Skin of body (tissue), 2 donors: ENCODE data around the gene ZNF330. TPM values are rescaled to one million over a fixed set of nuclear protein-coding genes. Genes with fewer than 3 reads are reported as not detected.

Experiments
- DNase-seq: peaks from one replicate; lab custom pipeline; 2025; lab: John Stamatoyannopoulos, UW
- total RNA-seq: library from RNA; depleted of rRNA; stranded (reverse); fragments of >200 nt; gene quantifications from one replicate; pipeline ENCODE4 v1.2.3, GENCODE V29; 2014

The ZNF330 gene
- total RNA-seq, 1 donor from 2014 or later: 29.7 TPM

DNA sequence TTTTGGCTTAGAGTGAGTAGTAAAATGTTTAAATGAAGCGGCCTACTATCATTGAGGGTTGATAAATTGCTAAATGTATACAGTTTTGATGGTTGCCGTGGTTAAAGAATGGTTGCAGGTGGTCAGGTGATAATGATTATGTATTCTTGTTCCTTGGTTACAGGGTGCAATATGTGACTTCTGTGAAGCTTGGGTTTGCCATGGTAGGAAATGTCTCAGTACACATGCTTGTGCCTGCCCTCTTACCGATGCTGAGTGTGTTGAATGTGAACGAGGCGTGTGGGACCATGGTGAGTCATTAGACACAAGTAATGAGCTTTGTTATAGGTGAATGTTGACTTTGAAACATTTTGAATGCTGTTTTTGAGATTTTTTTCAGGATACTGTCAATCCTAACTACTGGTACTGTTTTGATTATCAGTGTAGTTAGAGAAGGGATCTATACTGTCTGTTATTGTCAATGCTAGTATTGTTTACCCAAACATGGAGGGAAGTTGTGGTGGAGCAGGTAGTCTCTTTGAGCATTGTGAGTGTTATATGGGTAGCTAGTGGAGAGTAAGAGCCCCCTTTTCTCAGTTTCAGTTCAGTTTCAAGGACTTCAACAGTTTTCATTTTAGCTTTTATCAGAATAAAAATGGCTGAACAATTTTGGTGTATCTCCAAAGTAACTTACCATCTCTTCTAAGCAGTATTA lies 8.9 kb downstream of the ZNF330 start:
- DNase-seq: no peak

DNA sequence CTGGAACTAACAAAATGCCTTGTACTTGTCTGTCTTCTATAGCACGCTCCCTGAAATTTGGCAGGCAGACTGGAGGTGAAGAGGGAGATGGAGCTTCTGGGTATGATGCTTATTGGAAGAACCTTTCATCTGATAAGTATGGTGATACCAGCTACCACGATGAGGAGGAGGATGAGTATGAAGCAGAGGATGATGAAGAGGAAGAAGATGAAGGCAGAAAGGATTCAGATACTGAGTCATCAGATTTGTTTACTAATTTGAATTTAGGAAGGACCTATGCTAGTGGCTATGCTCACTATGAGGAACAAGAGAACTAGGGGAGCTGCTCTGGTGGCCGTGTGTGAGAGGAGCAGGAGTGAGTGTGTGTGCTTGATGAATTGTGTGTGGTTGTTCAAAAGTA lies 13.0 kb downstream of the ZNF330 start:
- DNase-seq: no peak

DNA sequence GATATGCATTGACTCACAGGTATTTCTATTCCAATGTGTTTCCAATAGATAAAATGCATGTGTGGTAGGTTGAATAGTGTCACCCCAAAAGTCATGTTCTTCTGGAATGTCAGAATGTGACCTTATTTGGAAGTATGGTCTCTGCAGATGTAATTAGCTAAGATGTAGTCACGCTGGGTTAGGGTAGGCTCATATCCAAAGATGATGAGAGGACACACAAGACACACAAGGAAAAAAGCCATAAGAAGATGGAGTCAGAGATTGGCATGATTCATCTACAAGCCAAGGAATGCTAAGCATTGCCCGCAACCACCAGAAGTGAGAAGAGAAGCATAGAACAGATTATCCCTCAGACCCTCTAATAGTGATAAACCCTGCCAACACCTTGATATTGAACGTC lies 17.5 kb downstream of the ZNF330 start:
- no peak for DNase-seq

DNA sequence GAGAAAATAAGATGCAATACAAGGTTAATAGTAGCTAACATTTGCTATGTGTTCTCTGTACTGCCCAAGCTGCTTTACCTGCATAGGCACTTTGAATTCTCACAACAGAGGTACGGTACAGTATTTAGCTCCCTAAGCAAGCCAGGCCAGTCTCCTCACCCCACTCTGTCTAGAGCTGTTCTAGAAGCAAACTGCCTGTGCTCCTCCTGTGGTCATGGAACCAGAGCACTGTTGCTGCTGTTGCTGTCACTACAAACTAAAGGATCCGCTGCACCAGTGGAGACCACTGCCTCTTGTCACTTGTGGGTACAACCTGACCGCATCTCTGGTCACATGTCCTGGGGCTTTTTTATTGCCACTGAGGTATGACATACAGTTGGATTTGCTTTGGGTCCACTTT lies 19.6 kb downstream of the ZNF330 start:
- DNase-seq: no peak

DNA sequence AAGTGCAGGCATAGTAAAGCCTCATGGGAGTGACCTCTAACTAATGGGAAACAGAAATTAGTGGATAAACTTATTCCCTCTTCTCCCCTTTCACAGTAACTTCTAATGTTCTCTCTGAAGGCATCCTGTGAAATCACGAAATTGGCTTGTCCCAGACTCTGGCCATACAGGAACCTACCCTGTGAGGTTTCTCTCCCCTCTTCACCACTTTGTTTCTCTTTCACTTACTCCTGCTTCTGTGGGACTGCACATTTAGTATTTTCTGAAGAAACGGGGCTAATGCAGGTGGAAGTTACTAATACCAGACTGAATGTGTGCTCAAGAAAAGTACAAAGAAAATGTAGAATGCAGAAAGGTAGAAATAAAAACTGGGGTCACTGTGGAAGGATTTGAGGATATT lies 20.0 kb downstream of the ZNF330 start:
- no peak for DNase-seq

DNA sequence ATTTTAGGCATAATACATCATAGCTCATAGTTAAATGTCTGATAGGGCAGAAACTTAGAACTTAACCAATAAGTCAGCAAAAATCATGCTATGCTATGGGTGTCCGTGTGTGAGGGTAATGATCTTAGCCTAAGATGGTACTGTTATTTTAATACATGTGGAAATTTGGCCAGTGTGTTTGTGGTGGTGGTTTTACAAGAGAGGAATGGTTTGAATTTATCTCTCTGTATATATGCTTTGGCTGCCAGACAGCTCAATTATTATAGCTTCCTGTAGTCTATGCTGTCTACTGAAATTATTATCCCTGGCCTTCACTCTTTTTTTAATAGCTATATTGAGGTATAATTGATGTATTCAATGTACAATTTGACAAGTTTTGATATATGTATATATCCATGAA lies 21.3 kb downstream of the ZNF330 start:
- DNase-seq: no peak

DNA sequence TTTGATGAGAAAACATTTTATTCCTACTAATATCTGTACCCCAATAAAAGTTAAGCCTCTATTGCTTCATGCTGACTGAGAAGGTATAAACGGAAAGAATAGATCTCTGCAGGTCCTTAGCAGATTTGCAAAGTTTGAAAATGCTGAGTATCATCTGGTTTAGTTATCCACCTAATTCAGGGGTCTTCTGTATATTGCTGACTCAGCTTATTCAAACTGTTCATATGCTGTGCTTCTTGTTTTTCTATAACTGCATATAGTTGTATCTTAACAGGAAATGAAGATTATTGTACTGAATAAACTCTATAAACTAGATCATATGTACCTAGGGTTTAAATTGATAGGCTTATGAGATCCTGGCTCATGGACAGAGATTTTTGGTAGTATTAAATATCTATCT lies 23.7 kb downstream of the ZNF330 start:
- DNase-seq: no peak

DNA sequence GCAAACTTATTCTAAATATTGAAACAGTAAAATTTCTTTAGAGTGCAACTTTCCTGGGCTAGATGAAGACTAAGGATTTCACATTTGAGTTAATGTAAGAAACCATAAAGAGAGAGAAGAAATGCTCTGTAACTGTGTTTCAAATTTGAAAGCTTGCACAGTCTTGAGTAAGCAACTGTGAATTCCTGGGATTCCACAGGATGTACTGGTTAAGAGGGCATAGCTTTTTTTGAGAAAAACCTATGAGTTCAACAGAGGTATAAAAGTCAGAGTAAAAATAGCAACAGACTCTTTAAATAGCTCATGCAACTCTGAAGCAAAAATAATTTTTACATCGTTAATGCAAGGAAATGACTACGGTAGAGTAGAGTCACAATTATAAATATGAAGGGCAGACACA lies 25.5 kb downstream of the ZNF330 start:
- no peak for DNase-seq

DNA sequence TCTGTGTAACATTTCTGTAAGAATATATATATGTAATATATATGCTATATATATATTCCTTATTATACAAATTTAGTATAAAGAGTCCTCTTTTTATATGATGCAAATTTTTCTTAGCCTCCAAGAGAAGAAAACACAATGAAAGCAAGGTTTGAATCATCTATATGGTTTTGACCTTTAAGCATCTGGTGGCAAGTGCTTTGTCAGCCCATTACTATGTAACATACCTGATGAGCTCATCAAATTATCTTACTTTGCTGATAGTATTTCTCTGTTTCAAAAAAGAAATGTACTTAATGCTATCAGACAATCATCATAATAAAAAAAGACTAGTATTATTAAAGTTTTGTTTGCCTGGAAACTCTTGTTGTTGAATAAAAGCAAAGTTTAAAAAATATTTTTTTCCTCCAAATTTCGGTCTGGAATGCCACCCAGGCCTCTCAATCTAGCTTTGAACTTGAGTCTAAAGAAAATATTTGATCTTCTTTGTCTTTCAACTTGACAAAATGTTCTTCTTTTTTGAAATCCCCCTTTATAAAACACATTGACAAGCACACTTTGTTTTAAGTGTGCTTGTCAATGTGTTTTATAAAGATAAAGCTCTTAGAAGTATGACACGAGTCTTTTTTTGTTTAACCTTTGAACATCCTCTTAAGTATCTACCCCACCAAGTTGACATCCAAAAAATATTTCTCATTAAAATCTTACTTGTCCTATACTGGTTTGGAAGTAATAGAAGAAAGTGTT lies 26.2 kb downstream of the ZNF330 start:
- no peak for DNase-seq

DNA sequence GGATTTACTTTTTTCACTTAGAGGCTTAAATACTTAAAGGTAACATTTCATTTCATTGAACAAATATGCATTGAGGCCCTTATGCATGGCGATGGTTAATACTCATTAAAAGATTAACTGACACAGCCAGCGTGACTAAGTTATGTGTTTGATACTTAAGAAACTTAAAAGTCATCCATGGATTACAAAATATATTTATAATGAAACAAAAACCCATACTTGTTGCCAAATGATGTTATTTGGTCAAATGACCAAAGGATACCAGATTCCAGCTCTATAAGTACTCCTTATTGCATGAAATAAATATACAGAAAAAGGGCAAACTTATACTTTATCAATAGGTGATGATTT lies 26.7 kb downstream of the ZNF330 start:
- DNase-seq: no peak

DNA sequence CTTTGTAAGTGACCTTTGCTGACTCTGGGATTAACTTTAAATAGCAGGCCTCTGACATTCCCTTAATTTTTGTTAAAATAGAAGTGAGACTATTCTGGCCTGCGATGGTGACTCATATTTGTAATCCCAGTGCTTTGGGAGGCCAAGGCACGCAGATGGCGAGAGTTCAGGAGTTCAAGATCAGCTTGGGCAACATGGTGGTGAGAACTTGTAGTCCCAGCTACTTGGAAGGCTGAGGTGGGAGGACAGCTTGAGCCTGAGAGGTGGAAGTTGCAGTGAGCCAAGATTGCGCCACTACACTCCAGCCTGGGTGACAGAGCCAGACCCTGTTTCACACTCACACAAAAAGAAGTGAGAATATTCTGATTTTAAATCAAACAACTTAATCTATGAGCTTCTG lies 27.3 kb downstream of the ZNF330 start:
- DNase-seq: no peak

DNA sequence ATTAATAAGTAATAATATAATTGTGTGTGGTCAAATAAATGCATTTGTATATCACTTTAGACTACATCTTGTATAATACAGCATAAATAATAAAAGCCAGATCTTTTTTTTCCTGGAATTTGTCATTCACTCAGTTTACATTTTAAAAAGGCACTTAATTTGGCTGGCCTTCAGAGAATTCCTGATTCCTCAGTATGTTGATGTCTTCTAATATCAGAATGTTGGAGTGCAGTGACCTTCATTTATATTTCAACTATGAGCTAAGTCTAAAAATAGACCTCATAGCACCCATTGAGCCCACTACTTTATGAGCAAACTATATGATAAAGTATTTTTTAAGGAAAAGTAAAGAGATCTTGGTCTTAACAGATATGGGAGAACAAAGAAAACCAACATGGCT lies 27.8 kb downstream of the ZNF330 start:
- DNase-seq: no peak

DNA sequence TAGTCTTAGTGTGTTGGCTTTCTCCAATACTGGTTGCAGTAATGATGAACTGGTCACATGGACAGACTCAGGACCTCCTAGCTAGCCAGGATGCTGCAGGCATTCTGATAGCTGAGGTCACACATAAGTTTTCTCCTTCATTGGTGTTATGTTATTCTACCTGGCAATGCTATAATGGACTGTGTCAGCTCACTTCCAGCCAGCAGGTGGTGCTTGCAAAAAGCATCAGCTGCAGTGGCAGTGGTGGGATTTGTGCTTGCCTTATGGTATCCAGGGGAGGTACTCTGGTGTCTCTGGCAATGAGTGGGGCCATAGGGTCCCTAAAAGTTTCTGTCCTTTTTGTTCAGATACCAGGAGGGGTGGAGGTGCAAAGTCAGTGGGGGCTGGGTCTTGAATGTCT lies 33.6 kb downstream of the ZNF330 start:
- no peak for DNase-seq

DNA sequence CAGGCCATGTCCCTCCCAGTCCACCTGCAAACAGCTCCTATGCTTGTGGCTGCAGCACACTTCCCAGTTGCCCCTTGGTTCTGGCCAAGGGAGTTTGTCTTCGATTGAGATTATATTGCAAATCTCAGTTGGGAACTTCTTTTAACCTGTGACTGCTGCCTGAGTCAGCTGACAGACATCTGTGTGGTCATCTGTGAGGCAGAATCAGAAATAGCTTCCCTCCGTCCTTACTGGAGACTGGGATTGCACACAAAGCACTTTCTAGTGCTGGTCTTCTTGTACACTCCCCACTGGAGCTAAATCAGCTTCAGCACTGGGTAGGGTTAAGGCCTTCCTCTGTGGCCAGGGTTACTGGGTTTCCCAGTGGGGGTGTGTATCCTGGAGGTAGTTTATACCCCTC lies 34.3 kb downstream of the ZNF330 start:
- DNase-seq: no peak

DNA sequence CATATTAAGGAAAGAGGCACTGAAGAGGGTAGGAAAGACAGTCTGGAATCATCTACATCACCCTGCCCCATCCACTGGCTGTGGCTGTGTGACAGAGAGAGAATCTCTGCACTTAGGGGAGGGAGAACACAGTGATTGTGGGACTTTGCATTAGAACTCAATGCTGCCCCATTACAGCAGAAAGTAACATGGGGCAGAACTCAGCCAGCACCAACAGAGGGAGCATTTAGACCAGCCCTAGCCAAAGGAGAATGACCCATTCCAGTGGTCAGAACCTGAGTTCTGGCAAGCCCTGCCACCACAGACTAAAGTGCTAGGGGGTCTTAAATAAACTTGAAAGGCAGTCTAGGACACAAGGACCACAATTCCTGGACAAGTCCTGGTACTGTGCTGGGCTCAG lies 37.9 kb downstream of the ZNF330 start:
- no peak for DNase-seq

DNA sequence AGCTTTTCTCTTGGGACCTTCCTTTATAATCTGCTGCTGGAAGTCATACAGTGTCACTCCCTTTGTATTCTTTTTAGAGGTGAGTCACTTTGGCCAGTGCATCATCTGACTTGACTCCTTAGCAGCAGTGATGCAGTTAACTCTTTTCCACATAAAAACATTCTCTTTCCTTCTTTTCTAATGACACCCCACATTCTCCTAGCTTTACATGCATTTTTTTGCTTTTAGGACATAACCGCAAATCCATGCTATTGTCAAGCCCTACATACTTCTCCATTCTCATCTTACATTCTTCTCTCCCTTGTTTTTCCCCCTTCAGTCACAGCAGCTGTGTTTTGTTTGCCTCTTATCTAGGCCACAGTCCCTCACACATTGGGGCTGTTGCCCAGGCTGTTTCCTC lies 55.1 kb downstream of the ZNF330 start:
- DNase-seq: no peak

DNA sequence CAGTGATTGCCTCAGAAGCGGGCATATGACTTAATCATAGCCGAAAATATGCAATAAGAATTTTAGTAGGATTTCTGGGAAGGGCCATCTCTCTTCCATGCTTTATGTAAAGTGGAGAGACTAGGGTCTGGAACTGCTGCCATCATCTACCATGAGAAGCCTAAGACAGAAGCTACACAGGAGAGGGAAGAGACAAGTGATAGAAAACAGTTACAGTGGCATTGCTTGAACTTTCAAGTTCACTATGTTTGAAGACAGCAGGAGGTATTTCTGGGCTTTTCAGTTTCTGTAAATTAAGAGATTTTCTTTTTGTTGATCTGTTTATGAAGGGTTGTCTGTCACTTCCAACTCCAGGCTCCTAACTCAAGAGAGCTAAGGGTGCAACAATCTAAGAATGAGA lies 62.5 kb downstream of the ZNF330 start:
- DNase-seq: no peak

DNA sequence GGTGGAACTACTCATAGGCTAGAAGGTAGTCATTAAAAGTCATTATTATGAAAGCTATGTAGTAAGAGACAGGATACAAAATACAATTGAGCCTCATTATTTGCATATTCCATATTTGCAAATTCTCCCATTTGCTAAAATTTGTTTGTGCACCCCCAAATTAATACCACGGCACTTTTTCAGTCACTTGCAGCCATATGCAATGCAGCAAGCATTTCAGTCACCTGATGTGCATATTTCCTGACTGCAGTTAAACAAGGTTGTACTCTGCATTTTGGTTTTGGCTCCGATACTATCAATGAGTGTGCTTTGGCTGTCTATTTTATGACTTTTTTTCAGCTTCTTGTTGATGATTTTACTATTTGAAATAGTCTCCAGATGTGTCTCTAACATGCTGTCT lies 62.9 kb downstream of the ZNF330 start:
- DNase-seq: no peak

Other genes starting within 250 kb of the ZNF330 start
- gene RNF150, start 87.4 kb upstream of the ZNF330 start, total RNA-seq: 15.0 TPM